GM23338 (cell line): ENCODE data around the gene MRC2. TPM values are rescaled to one million over a fixed set of nuclear protein-coding genes. Genes with fewer than 3 reads are reported as not detected.
A peak's percentile ranks its signal among the peaks of the same experiment; 100 is the strongest.

Experiments
- ATAC-seq: fragments of 200-7000 bp; cut with Tn5 transposase; 3 replicates; pipeline ENCODE4 v1.9.1; 2020
- DNase-seq: peaks from one replicate; pipeline ENCODE4 v3.0.0-alpha.2; 2015; ENCODE audit warnings: low spot score
- H2AFZ ChIP-seq: fragments of 200-600 bp; sonication (generic); 2 replicates; pipeline ENCODE4 v1.8.0; 2016; ENCODE audit warnings: antibody characterized with exemption, mild to moderate bottlenecking, moderate library complexity
- H3F3A ChIP-seq: fragments of 200-600 bp; sonication (generic); replicated peaks from 2 replicates; pipeline ENCODE4 v1.8.0; 2017; ENCODE audit warnings: antibody characterized with exemption, mixed run types, low read depth
- H3K27ac ChIP-seq: fragments of 200-600 bp; sonication (generic); 2 replicates; pipeline ENCODE4 v1.6.1; 2016; ENCODE audit warnings: low read depth
- H3K27me3 ChIP-seq: fragments of 200-600 bp; sonication (generic); 2 replicates; pipeline ENCODE4 v1.8.0; 2016; ENCODE audit warnings: mild to moderate bottlenecking, mixed run types, moderate library complexity; ENCODE audit not compliant: insufficient read depth
- H3K36me3 ChIP-seq: fragments of 200-600 bp; sonication (generic); 2 replicates; pipeline ENCODE4 v1.8.0; 2016; ENCODE audit warnings: mild to moderate bottlenecking; ENCODE audit not compliant: insufficient read depth
- H3K4me1 ChIP-seq: fragments of 200-600 bp; sonication (generic); 2 replicates; pipeline ENCODE4 v1.8.0; 2016; ENCODE audit warnings: mild to moderate bottlenecking, moderate library complexity; ENCODE audit not compliant: insufficient read depth
- H3K4me2 ChIP-seq: fragments of 200-600 bp; sonication (generic); 2 replicates; pipeline ENCODE4 v1.7.1; 2017; ENCODE audit warnings: mixed run types
- H3K4me3 ChIP-seq: fragments of 200-600 bp; sonication (generic); 2 replicates; pipeline ENCODE4 v1.6.1; 2016; ENCODE audit warnings: mixed run types
- H3K79me2 ChIP-seq: fragments of 200-600 bp; sonication (generic); replicated peaks from 2 replicates; pipeline ENCODE4 v1.8.0; 2017; ENCODE audit warnings: mild to moderate bottlenecking; ENCODE audit not compliant: insufficient read depth
- H3K9me2 ChIP-seq: fragments of 200-600 bp; sonication (generic); 2 replicates; pipeline ENCODE4 v1.8.0; 2017; ENCODE audit not compliant: insufficient read depth
- H4K20me1 ChIP-seq: fragments of 200-600 bp; sonication (generic); replicated peaks from 2 replicates; pipeline ENCODE4 v1.8.0; 2017; ENCODE audit warnings: mild to moderate bottlenecking; ENCODE audit not compliant: insufficient read depth
- H3K27ac Mint-ChIP-seq: 2 replicates; pipeline ENCODE4 v1.8.0; 2020; ENCODE audit warnings: inconsistent platforms, mild to moderate bottlenecking, moderate library complexity, mixed read lengths
- H3K27me3 Mint-ChIP-seq: 3 replicates; pipeline ENCODE4 v1.8.0; 2022; ENCODE audit warnings: low read depth, mild to moderate bottlenecking, moderate library complexity, mixed read lengths, inconsistent platforms; ENCODE audit not compliant: insufficient read depth, poor library complexity
- H3K36me3 Mint-ChIP-seq: 3 replicates; pipeline ENCODE4 v1.8.0; 2021; ENCODE audit warnings: low read depth, mild to moderate bottlenecking, inconsistent platforms, moderate library complexity, mixed read lengths
- H3K4me1 Mint-ChIP-seq: 3 replicates; pipeline ENCODE4 v1.8.0; 2020; ENCODE audit warnings: mild to moderate bottlenecking, inconsistent platforms, mixed read lengths
- H3K4me3 Mint-ChIP-seq: 3 replicates; pipeline ENCODE4 v1.8.0; 2021; ENCODE audit warnings: moderate library complexity, mild to moderate bottlenecking, inconsistent platforms, mixed read lengths
- H3K9me3 Mint-ChIP-seq: 3 replicates; pipeline ENCODE4 v1.8.0; 2020; ENCODE audit warnings: moderate library complexity, mild to moderate bottlenecking, inconsistent platforms, mixed read lengths
- CREB1 ChIP-seq: fragments of 250-450 bp; sonication (Bioruptor Pico); IDR thresholded peaks from 2 replicates; pipeline ENCODE4 v1.5.0; 2020; ENCODE audit warnings: low read depth, mild to moderate bottlenecking, moderate library complexity
- CTCF ChIP-seq, 2 experiments: fragments of 200-600 bp in 1 of 2; sonication (generic) in 1 of 2; conservative IDR thresholded peaks; 2 replicates each; pipeline versions ENCODE4 v1.5.1 to v1.6.1; 2016 to 2017; ENCODE audit warnings: antibody characterized with exemption in 2 of 2, low read depth in 2 of 2, mild to moderate bottlenecking in 2 of 2, moderate library complexity in 1 of 2
- ETS1 ChIP-seq: IDR thresholded peaks from 2 replicates; pipeline ENCODE4 v1.6.1; 2016; ENCODE audit warnings: antibody characterized with exemption
- EZH2 ChIP-seq: fragments of 200-600 bp; sonication (generic); IDR thresholded peaks from one replicate; pipeline ENCODE4 v1.8.0; 2017; ENCODE audit warnings: antibody characterized with exemption, mild to moderate bottlenecking, low read depth; ENCODE audit not compliant: unreplicated experiment
- EZH2phosphoT487 ChIP-seq: fragments of 200-600 bp; sonication (generic); IDR thresholded peaks from one replicate; pipeline ENCODE4 v1.8.1; 2018; ENCODE audit warnings: antibody characterized with exemption; ENCODE audit not compliant: unreplicated experiment
- NANOG ChIP-seq: IDR thresholded peaks from 2 replicates; pipeline ENCODE4 v1.6.1; 2016; ENCODE audit warnings: antibody characterized with exemption, borderline replicate concordance
- POLR2AphosphoS5 ChIP-seq: IDR thresholded peaks from 2 replicates; pipeline ENCODE4 v1.6.1; 2016; ENCODE audit warnings: antibody characterized with exemption, low read depth
- REST ChIP-seq: IDR thresholded peaks from one replicate; pipeline ENCODE4 v1.6.1; 2018; ENCODE audit warnings: antibody characterized with exemption; ENCODE audit not compliant: unreplicated experiment
- STAT1 ChIP-seq: IDR thresholded peaks from one replicate; pipeline ENCODE4 v1.6.1; 2016; ENCODE audit warnings: antibody characterized with exemption; ENCODE audit not compliant: unreplicated experiment
- ZNF114 ChIP-seq: fragments of 250-450 bp; sonication (Bioruptor Pico); IDR thresholded peaks from 2 replicates; pipeline ENCODE4 v1.5.0; 2020; ENCODE audit warnings: mild to moderate bottlenecking, moderate library complexity
- ZNF331 ChIP-seq: fragments of 250-450 bp; sonication (Bioruptor Pico); IDR thresholded peaks from 2 replicates; pipeline ENCODE4 v1.5.0; 2020; ENCODE audit warnings: low read depth, mild to moderate bottlenecking, moderate library complexity
- polyA plus RNA-seq: library from polyadenylated mRNA; unstranded; fragments of >200 nt; fragmentation: Nextera tagmentation; extraction: Ambion mirVana; gene quantifications from 2 replicates; pipeline ENCODE4 v1.2.1, GENCODE V29; 2016
- total RNA-seq: library from RNA; depleted of rRNA; stranded (reverse); fragments of >200 nt; shearing (Covaris generic); gene quantifications from 2 replicates; pipeline ENCODE4 v1.2.3, GENCODE V29; 2014

The MRC2 gene
- total and polyA plus RNA-seq, 2 experiments from 2014 or later: 8.0 to 38.6 TPM

DNA sequence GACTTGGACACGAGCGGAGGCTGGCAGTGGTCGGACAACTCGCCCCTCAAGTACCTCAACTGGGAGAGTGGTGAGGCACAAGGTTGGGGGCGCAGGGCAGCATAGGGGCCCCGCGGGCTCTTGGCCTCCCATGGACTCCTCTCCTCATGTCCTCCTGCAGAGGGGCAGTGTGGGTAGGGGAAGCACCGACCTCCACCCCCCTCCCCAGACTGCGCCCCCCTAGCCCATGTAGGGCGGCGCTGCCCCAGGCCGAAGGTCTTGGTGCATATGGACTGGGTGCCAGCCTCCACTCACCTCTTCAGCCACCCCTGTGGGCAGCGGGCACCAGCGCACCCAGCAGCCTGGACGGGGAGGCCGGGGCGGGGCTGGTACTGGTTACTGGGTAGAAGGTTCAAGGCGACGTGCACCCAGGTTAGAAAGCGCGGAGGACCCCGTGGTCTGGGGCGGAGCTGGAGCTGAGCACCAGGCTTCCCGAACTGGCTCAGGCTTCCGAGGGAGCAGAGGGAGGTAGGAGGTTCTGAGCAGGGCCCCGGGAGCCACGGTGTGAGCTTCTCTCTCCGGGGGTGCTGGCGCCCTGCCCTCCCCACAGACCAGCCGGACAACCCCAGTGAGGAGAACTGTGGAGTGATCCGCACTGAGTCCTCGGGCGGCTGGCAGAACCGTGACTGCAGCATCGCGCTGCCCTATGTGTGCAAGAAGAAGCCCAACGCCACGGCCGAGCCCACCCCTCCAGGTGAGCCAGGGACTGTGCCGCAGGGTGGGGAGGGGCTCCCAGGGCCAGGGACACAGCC, 39.5 kb downstream of the MRC2 start:
- Histone ChIP-seq H3K79me2 (no peaks in the 10 kb centered on the region), H3K27ac (no peak overlapping the region), H3K4me3 (no peak overlapping the region), H2AFZ (no peak overlapping the region), H4K20me1 (no peaks in the 10 kb centered on the region), H3K27me3 (no peaks in the 10 kb centered on the region), H3K4me2 (no peak overlapping the region), H3F3A (no peaks in the 10 kb centered on the region), H3K9me2 (no peaks in the 10 kb centered on the region), H3K4me1 (no peaks in the 10 kb centered on the region), H3K36me3 (no peaks in the 10 kb centered on the region)
- no peak overlapping the region for H3K27ac Mint-ChIP-seq
- H3K36me3 Mint-ChIP-seq: no peaks in the 10 kb centered on the region; the same call in 2 of the 3 replicates
- H3K9me3 Mint-ChIP-seq: no peaks in the 10 kb centered on the region
- peaks cover 2% of the 10 kb centered on the region; the same call in 2 of the 3 replicates for H3K4me1 Mint-ChIP-seq
- H3K4me3 Mint-ChIP-seq: no peak overlapping the region
- peaks cover 11% of the 10 kb centered on the region for H3K27me3 Mint-ChIP-seq
- DNase-seq (no peak), ATAC-seq (no peak)
- TF ChIP-seq ZNF331 (CRISPR knock-in tag) (no peak), CTCF (conservative IDR thresholded peaks at IDR 0.05; ENCODE audit: low read depth in 2 of 2) (0 out of 4 replicates have a peak, but pooled peaks of 1 of the 2 experiments have one; percentile 25)

GRCh38 chr17:62668091-62668804, 40.8 kb downstream of the MRC2 start:
- Histone ChIP-seq H3K27me3 (no peaks in the 10 kb centered on the region), H3K79me2 (no peaks in the 10 kb centered on the region), H4K20me1 (no peaks in the 10 kb centered on the region), H3K36me3 (no peaks in the 10 kb centered on the region), H3K9me2 (no peaks in the 10 kb centered on the region), H2AFZ (no peak overlapping the region), H3K4me3 (no peak overlapping the region), H3K4me1 (no peaks in the 10 kb centered on the region), H3K4me2 (no peak overlapping the region), H3K27ac (no peak overlapping the region), H3F3A (no peaks in the 10 kb centered on the region)
- DNase-seq: no peak
- Mint-ChIP-seq H3K4me1 (peaks cover 2% of the 10 kb centered on the region; the same call in 2 of the 3 replicates), H3K27me3 (peaks cover 13% of the 10 kb centered on the region), H3K9me3 (no peaks in the 10 kb centered on the region), H3K36me3 (no peaks in the 10 kb centered on the region; the same call in 2 of the 3 replicates), H3K4me3 (no peak overlapping the region), H3K27ac (no peak overlapping the region; the same call in 1 of the 2 replicates)
- no peak for ATAC-seq
- TF ChIP-seq POLR2AphosphoS5: no peak
- no peak for TF ChIP-seq STAT1
- TF ChIP-seq ETS1: no peak
- TF ChIP-seq NANOG: no peak
- no peak for TF ChIP-seq ZNF114
- TF ChIP-seq EZH2phosphoT487: no peak
- no peak for TF ChIP-seq EZH2
- no peak for TF ChIP-seq CREB1 (CRISPR knock-in tag)
- no peak for TF ChIP-seq REST
